KMS-11 (cell line): ENCODE data around the gene HRC.
A peak's percentile ranks its signal among the peaks of the same experiment; 100 is the strongest.

Experiments
- H2AFZ ChIP-seq: fragments of 200-600 bp; sonication (generic); 2 replicates; pipeline ENCODE4 v1.6.1; 2016; ENCODE audit warnings: antibody characterized with exemption, mixed run types, low read depth
- H3K27ac ChIP-seq: fragments of 200-600 bp; sonication (generic); 2 replicates; pipeline ENCODE4 v1.6.1; 2016; ENCODE audit warnings: mild to moderate bottlenecking, mixed run types
- H3K27me3 ChIP-seq: fragments of 200-600 bp; sonication (generic); 2 replicates; pipeline ENCODE4 v1.6.1; 2017; ENCODE audit warnings: mild to moderate bottlenecking, low read depth, mixed run types, moderate library complexity; ENCODE audit not compliant: insufficient read depth
- H3K36me3 ChIP-seq: fragments of 200-600 bp; sonication (generic); 2 replicates; pipeline ENCODE4 v1.6.1; 2017; ENCODE audit warnings: mild to moderate bottlenecking, mixed run types; ENCODE audit not compliant: insufficient read depth
- H3K4me1 ChIP-seq: fragments of 200-600 bp; sonication (generic); 2 replicates; pipeline ENCODE4 v1.6.1; 2016; ENCODE audit warnings: mild to moderate bottlenecking, low read depth, mixed run types; ENCODE audit not compliant: poor library complexity, severe bottlenecking
- H3K4me2 ChIP-seq: fragments of 200-600 bp; sonication (generic); 2 replicates; pipeline ENCODE4 v1.7.0; 2016; ENCODE audit warnings: mild to moderate bottlenecking, mixed run types
- H3K4me3 ChIP-seq: fragments of 200-600 bp; sonication (generic); IDR thresholded peaks from 2 replicates; pipeline ENCODE4 v1.6.1; 2017; ENCODE audit warnings: low read depth, low read length, mixed read lengths; ENCODE audit not compliant: insufficient read depth
- H3K79me2 ChIP-seq: fragments of 200-600 bp; sonication (generic); 2 replicates; pipeline ENCODE4 v1.6.1; 2016; ENCODE audit warnings: low read depth, mixed run types; ENCODE audit not compliant: insufficient read depth
- H3K9ac ChIP-seq: fragments of 200-600 bp; sonication (generic); 2 replicates; pipeline ENCODE4 v1.6.1; 2016; ENCODE audit warnings: mild to moderate bottlenecking, mixed run types
- H4K20me1 ChIP-seq: fragments of 200-600 bp; sonication (generic); 2 replicates; pipeline ENCODE4 v1.6.1; 2016; ENCODE audit warnings: mild to moderate bottlenecking, mixed run types; ENCODE audit not compliant: insufficient read depth
- TF ChIP-seq, protein P1 (sequence below): fragments of 200-600 bp; sonication (generic); conservative IDR thresholded peaks from 2 replicates; pipeline ENCODE4 v1.6.1; 2017; ENCODE audit warnings: low read depth, mild to moderate bottlenecking, antibody characterized with exemption, low read length, moderate library complexity, mixed read lengths

Gene HRC

DNA sequence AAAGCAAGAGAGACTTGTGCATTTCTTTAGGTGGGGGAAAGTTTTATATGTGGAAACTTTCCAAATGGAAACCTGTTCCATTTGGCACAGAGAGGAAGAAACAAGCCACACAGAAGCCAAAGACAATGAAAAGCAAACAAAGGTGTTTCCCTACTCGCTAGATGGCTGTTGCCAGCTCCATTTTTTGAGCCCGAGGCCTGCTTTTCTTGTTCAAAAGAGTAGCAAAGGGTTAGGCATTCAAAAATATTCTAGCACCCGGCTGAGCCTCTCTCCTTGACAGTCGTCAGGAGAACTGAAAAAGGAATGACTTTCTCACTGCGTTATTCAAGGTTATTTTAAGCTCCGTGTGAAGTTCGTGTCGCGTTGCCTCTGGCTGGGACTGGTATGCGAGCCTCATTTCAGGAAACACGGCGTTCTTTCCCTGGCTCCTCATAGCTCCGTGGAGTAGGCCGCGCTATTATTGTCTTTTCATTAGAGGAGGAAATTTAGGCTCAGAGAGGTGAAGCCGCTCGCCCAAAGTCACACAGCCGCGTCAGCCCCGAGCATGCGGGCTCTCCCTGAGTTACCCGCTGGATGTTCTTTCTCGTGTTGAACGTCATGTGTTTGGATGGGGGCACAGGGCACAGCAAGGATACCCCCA, 10.0 kb upstream of the HRC start:
- no peaks in the 10 kb centered on the region for H3K79me2 ChIP-seq
- no peak overlapping the region for H3K4me2 ChIP-seq
- TF ChIP-seq, protein P1, sequence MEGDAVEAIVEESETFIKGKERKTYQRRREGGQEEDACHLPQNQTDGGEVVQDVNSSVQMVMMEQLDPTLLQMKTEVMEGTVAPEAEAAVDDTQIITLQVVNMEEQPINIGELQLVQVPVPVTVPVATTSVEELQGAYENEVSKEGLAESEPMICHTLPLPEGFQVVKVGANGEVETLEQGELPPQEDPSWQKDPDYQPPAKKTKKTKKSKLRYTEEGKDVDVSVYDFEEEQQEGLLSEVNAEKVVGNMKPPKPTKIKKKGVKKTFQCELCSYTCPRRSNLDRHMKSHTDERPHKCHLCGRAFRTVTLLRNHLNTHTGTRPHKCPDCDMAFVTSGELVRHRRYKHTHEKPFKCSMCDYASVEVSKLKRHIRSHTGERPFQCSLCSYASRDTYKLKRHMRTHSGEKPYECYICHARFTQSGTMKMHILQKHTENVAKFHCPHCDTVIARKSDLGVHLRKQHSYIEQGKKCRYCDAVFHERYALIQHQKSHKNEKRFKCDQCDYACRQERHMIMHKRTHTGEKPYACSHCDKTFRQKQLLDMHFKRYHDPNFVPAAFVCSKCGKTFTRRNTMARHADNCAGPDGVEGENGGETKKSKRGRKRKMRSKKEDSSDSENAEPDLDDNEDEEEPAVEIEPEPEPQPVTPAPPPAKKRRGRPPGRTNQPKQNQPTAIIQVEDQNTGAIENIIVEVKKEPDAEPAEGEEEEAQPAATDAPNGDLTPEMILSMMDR, result no peak
- H3K9ac ChIP-seq, result no peak overlapping the region
- peaks cover 88% of the 10 kb centered on the region for H3K27me3 ChIP-seq
- H4K20me1 ChIP-seq, result no peaks in the 10 kb centered on the region
- H3K4me1 ChIP-seq, result peaks cover 16% of the 10 kb centered on the region
- H2AFZ ChIP-seq, result no peak overlapping the region
- no peaks in the 10 kb centered on the region for H3K36me3 ChIP-seq
- H3K27ac ChIP-seq, result no peak overlapping the region
- H3K4me3 ChIP-seq, result no peak overlapping the region

DNA sequence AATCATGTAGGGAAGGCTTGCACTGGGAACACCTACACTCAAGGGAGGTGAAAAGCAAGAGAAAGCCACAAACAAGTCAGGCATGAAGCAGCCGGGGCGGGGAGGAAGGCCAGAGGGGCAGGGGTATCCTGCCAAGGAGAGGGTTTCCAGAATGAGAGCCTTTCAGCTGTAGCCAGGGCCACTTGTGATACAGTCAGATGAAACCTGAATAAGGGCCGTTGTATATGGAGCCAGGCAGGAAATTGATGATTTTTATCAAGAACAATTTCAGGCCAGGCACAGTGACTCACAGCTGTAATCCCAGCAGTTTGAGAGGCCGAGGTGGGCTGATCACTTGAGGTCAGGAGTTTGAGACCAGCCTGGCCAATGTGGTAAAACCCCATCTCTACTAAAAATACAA, 6.8 kb upstream of the HRC start:
- Histone ChIP-seq H4K20me1 (no peaks in the 10 kb centered on the region), H3K4me2 (no peak overlapping the region), H3K4me1 (peaks cover 12% of the 10 kb centered on the region), H2AFZ (no peak overlapping the region), H3K36me3 (no peaks in the 10 kb centered on the region), H3K79me2 (no peaks in the 10 kb centered on the region), H3K4me3 (no peak overlapping the region), H3K27me3 (peaks cover 91% of the 10 kb centered on the region), H3K9ac (no peak overlapping the region), H3K27ac (no peak overlapping the region)
- TF ChIP-seq, protein P1, result no peak

DNA sequence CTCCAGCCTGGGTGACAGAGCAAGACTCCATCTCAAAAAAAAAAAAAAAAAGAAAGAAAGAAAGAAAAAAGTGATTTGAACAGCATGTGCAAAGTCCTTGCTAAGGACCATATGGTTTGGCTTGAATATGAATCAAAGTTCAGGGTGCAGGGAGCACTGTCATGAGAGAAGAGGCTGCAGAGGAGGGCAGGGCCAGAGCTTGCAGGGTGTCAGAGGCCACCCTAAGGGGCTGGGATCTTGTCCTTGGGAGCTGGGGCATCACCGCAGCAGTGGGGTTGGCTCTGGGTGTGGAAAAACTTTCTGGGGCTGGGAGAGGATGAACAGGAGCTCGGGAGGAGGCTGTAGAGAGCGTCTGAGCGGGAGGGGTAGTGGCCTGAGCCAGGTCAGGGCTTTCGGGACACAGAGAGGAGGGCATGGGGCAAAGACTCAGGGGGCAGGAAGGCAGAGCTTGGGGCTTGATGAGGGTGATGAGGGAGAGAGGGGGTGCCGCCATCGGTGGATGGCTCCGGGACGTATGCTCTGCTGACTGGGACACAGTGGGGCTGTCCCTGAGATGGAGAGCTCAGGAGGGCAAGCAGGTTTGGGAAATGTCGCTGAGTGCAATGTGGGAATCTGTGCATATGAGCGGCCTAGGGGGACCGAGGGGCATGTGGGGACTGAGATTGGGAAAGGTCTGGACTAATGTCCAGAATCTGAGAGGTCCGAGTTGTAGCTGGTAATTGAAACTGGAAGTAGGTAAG, 5.4 kb upstream of the HRC start:
- Histone ChIP-seq H3K4me3 (no peak overlapping the region), H3K4me2 (no peak overlapping the region), H3K79me2 (no peaks in the 10 kb centered on the region), H3K9ac (no peak overlapping the region), H3K27me3 (peaks cover 89% of the 10 kb centered on the region), H3K36me3 (no peaks in the 10 kb centered on the region), H2AFZ (no peak overlapping the region), H3K4me1 (peaks cover 12% of the 10 kb centered on the region), H3K27ac (no peak overlapping the region), H4K20me1 (no peaks in the 10 kb centered on the region)
- TF ChIP-seq, protein P1, result no peak

DNA sequence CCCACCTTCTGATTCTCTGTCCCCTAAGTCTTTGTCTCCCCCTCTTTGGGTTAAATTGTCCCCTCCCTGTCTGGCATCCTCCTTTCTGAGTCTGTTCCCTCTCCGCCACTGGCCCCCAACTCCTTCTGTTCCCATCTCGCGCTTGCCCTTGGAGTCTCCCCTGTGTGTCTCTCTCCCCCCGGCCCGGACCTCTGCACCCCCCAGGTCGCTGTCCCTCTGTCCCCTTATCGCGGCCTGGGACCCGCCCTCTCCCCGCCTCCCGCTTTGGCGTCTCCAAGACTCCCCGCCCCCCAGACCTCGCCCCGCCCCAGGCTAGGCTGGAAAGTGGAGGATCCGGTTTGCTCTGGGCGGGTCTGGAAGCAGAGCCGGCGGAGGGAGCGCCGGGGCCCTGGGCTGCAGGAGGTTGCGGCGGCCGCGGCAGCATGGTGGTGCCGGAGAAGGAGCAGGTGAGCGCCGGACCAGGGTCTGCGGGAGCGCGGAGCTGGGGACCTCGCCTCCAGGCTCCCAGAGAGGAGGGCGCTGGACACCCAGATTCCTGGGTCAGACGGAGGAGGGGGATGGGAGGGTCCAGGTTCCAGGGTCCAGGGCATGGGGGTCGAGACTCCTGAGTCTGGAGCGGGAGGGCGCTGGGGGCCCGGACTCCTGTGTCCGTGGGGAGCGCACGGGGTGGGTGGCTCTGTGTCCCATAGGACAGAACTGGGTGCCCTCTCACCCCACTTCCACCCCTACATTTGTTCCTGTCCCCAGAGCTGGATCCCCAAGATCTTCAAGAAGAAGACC, 2.4 kb upstream of the HRC start, which contains the start of gene TRPM4:
TSS of gene TRPM4 (plus strand) at position 348 of the 780 bp plus-strand sequence. CDS start at position 423, 75 bp downstream.
- no peak within 1 kb of the TSS for H3K4me3 ChIP-seq
- H2AFZ ChIP-seq, result peak within 1 kb of the TSS; percentile 39; the same call in 1 of the 2 replicates
- H3K27me3 ChIP-seq, result peaks cover 91% of the 10 kb centered on the region
- H3K79me2 ChIP-seq, result no peaks in the 10 kb centered on the region
- no peak within 1 kb of the TSS for H3K9ac ChIP-seq
- H3K4me2 ChIP-seq, result peak within 1 kb of the TSS; percentile 79; the same call in 1 of the 2 replicates
- no peaks in the 10 kb centered on the region for H4K20me1 ChIP-seq
- TF ChIP-seq, protein P1, result no peak
- H3K27ac ChIP-seq, result no peak within 1 kb of the TSS
- H3K4me1 ChIP-seq, result peaks cover 12% of the 10 kb centered on the region
- H3K36me3 ChIP-seq, result no peaks in the 10 kb centered on the region
